GM19395 (cell line): ENCODE data around the gene DLX6.

Experiments
- ATAC-seq: cut with Tn5 transposase; IDR thresholded peaks from one replicate; pipeline ENCODE4 v1.9.1; 2021; ENCODE audit warnings: mild to moderate bottlenecking, moderate library complexity; ENCODE audit not compliant: unreplicated experiment

Gene DLX6

GRCh38 chr7:97005183-97006054 is at the start of gene DLX6:
Gene DLX6 (plus strand): TSS chr7:97005553. CDS start chr7:97005978, 425 bp downstream.
- peak; percentile 41 for ATAC-seq

- no peak for ATAC-seq
These were observed 46.2 kb upstream of the DLX6 start for GRCh38 chr7:96959135-96959534.

GRCh38 chr7:96962221-96962885 is 43.0 kb upstream of the DLX6 start:
- no peak for ATAC-seq

GRCh38 chr7:96968981-96969380 is 36.4 kb upstream of the DLX6 start:
- no peak for ATAC-seq

- no peak for ATAC-seq
These were observed 34.6 kb upstream of the DLX6 start for GRCh38 chr7:96970739-96971138.

- no peak for ATAC-seq
These were observed 31.4 kb upstream of the DLX6 start for GRCh38 chr7:96973986-96974385.

GRCh38 chr7:96976106-96976505 is 29.2 kb upstream of the DLX6 start:
- ATAC-seq = no peak

GRCh38 chr7:96977445-96977844 is 27.9 kb upstream of the DLX6 start:
- no peak for ATAC-seq

GRCh38 chr7:96979551-96980276 is 25.6 kb upstream of the DLX6 start:
- no peak for ATAC-seq

- no peak for ATAC-seq
These were observed 22.8 kb upstream of the DLX6 start for GRCh38 chr7:96982586-96982985.

GRCh38 chr7:96985992-96986391 is 19.4 kb upstream of the DLX6 start:
- ATAC-seq = no peak

GRCh38 chr7:96986901-96987300 is 18.5 kb upstream of the DLX6 start:
- no peak for ATAC-seq

- ATAC-seq = no peak
These were observed 17.6 kb upstream of the DLX6 start for GRCh38 chr7:96987719-96988118.

GRCh38 chr7:96989241-96989858 is 16.0 kb upstream of the DLX6 start:
- no peak for ATAC-seq

GRCh38 chr7:96989859-96990317 is 15.5 kb upstream of the DLX6 start:
- ATAC-seq = no peak

GRCh38 chr7:96991546-96992191 is 13.7 kb upstream of the DLX6 start:
- no peak for ATAC-seq

GRCh38 chr7:96992192-96993005 is 13.0 kb upstream of the DLX6 start:
- ATAC-seq = no peak

- no peak for ATAC-seq
These were observed 12.1 kb upstream of the DLX6 start for GRCh38 chr7:96993094-96993865.

GRCh38 chr7:96993980-96994379 is 11.4 kb upstream of the DLX6 start:
- ATAC-seq = no peak
